GM18507 (cell line): ENCODE results near the gene FANCB.

ENCODE experiments used
- DNase-seq: peaks from one replicate; pipeline ENCODE4 v3.0.0; 2011; ENCODE audit warnings: low read depth; ENCODE audit not compliant: insufficient read length; ENCODE audit errors: extremely low spot score
- FAIRE-seq: peaks from 2 replicates; lab custom pipeline; 2011; peaks lifted over from hg19 to GRCh38; lab: Jason Lieb, UNC

Gene FANCB

DNA sequence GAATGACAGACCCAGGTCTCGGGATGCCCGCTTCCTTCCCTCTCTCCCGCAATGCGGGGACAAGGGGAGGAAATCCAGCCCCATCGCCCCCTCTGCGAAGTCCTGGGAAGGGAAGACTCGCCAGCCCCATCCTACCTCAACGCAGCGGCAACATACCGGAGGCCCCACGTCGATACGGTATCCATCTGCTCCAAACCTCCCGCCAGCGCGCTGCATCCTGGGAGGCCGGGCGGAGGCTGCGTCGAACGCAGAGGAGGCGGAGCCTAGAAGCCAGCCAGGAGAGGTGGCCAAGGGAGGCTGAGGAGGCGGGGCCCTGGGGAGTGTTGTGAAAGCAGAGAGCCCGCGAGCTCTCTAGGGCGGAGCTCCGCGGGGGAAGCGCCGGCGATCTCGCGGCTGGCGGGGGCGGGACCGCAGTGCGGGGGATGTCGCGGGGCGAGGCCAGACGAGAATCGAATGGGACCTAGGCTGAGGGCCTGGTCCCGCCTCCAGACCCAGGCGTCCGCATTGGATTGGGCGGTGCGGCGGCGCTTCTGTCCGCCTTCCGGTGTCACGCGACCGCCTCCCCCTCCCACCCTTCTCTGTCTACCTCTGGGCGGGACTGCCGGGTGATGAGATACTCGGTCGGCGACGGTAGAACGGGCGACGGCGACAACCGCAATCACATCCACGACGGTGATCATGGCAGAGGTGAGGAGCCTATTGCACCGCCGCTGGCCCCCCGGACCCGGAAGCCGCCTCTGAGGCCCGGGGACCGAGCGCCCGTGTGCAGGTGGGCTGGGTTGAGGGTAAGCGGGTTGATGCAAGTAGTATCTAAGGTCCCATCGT lies at the start of gene FANCB, which contains the start of gene MOSPD2:
Gene FANCB (minus strand): TSS at position 219 of the 825 bp plus-strand sequence. CDS start 7,559 bp downstream, outside the sequence.
Gene MOSPD2 (plus strand): TSS at position 571 of the 825 bp plus-strand sequence. CDS start 108 bp downstream, at position 679.
- DNase-seq (peak; percentile 76), FAIRE-seq (peak; percentile 100)

DNA sequence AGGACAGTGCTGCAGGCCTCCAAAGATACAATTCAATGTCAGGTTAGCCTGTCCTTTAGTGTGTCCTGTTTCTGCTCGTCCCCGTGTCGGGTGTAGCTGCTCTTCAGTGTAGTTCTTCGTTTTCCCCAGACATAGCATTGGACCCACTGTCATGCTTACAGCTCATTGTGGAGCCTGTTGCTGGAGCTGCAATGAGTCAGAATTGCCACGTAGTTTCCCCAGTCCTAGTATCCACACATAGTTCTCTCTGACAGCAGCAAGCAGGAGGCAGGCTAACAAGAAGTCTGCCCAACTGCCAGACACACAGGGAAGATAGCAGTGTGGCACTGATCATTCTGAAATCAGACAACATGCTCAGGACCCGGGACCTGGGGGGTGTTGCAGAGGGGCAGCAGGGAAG lies 49.6 kb upstream of the FANCB start:
- DNase-seq (no peak), FAIRE-seq (no peak)

GRCh38 chrX:14920196-14920595 lies 47.3 kb upstream of the FANCB start:
- FAIRE-seq (no peak), DNase-seq (no peak)

- FAIRE-seq: no peak
- DNase-seq: no peak
Observed at GRCh38 chrX:14919407-14919806, 46.5 kb upstream of the FANCB start.

GRCh38 chrX:14916017-14916674 lies 43.3 kb upstream of the FANCB start:
- no peak for DNase-seq
- FAIRE-seq: no peak

DNA sequence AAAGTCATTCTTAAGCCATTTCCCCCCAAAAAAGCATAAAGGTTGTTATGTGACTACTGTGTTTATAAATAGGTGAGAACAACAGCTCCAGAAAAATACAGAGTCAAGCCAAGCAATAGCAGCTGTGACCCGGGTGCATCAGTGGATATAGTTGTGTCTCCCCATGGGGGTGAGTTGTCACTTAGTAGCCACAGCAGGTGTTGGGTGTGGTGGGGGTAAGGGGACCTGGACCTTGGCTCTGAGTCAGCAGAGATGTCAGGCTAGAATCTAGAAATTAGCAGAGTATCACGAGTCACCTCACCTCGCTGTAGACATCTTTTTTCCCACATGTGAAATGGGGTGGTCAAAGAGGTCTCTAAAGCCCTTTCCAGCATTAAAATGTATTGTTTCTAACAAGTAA lies 42.7 kb upstream of the FANCB start:
- no peak for FAIRE-seq
- no peak for DNase-seq

GRCh38 chrX:14913241-14913640 lies 40.4 kb upstream of the FANCB start:
- DNase-seq (no peak), FAIRE-seq (no peak)

GRCh38 chrX:14903891-14904290 lies 31.0 kb upstream of the FANCB start:
- FAIRE-seq: no peak
- no peak for DNase-seq

DNA sequence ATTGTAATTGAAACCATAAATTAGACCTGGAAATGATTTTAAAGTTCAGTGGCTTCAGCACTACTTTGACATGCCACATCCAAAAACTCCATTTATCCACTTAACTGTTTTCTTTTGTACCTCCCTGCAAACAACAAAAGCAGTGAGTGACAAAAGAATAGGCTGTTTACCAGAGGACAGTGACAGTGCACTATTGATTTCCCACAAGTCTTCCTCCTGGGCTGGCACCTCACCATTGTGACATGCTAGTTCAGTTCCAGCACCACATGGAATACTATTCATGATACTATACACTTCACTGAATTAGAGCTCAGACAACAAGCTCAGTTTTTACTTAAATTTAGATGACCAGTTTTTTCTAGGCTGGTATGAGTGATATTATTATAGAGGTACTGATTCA lies 29.7 kb upstream of the FANCB start:
- DNase-seq (no peak), FAIRE-seq (no peak)

DNA sequence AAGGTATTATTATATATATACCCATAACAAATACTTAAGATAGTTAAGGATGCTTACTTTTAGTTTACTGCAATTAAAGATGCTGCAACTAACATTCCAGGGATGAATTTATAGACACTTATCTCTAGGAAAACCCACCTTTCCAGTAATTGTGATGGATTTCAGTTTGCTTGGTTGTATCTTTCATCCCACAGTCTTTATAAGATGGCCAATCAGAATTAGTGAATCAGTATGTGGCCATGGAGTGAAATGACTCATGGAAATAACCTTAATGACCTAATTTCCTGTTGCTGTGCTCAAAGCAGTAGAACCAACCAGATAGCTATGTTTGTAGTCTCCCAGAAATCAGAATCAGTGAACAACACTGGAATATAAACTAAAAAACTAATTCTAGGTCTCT lies 26.7 kb upstream of the FANCB start:
- FAIRE-seq (no peak), DNase-seq (no peak)

DNA sequence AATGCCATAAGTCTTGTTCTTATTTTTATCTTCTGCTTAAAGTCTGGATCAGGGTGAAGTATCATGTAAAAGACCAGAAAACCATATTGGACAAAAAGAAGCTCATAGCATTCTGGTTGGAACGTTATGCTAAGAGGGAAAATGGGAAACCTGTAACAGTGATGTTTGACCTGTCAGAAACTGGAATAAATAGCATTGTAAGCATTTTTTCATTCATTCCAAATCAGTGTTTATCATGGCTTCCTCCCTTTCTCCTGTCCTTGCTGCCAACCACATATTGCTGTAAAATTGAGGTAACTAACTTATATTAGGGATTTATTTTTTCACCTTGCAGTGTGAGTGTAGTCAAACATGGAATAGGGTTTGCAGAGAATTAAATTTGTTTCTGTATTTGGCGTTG lies 24.2 kb upstream of the FANCB start:
- no peak for FAIRE-seq
- DNase-seq: no peak

GRCh38 chrX:14896273-14896672 lies 23.4 kb upstream of the FANCB start:
- FAIRE-seq (peak; percentile 67), DNase-seq (no peak)

DNA sequence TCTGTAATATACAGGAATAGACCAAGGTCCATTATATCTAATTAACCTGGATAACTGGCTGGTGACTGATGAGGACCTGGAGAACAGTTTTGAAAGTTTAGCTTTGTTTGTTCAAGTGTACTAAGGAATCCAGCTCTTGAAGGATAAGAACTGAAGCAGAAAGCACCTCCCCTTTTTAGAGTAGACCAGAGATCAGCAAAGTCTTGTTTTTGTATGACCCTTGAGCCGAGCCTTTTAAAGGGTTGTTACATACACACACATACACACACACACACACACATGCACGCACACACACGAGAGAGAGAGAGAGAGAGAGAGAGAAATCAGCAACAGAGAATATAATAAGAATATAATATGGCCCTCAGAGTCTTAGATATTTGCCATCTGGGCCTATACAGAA lies 13.4 kb upstream of the FANCB start:
- peak; percentile 5 for FAIRE-seq
- no peak for DNase-seq

DNA sequence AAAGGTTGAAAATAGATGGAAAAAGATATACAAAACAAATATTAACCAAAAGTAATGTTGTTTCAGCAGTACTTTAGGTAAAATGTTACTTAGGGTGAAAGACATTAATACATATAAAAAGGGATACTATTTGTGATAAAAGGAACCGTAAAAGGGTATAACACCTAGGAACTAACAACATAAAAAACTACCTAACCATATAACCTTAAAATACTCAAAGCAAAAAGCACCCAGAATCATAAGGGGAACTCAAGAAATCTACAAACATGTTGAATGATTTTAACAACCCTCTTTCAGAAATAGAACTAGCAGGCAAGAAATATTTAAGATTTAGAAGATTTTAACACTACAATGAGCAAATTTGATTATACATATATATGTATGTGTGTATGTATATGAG lies 11.8 kb upstream of the FANCB start:
- no peak for DNase-seq
- FAIRE-seq: no peak

DNA sequence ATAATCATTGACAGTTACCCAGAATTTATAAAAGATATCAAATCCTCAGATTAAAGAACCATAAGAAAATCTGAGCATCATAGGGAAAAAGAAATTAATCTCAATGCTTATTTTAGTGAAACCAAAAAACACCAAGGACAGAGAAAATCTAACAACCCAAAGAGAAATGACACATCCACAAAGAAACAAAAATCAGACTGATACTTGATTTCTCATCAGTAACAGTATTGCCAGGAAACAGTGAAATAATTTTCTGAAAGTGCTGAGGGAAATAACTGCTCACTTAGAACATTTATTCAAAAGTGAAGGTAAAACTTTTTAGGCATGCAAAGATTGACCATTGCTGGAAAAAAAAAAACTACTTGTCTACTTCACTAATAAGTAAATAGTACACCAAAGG lies 11.0 kb upstream of the FANCB start:
- FAIRE-seq: no peak
- no peak for DNase-seq

GRCh38 chrX:14875624-14876023 lies 2.8 kb upstream of the FANCB start:
- FAIRE-seq (no peak), DNase-seq (no peak)

DNA sequence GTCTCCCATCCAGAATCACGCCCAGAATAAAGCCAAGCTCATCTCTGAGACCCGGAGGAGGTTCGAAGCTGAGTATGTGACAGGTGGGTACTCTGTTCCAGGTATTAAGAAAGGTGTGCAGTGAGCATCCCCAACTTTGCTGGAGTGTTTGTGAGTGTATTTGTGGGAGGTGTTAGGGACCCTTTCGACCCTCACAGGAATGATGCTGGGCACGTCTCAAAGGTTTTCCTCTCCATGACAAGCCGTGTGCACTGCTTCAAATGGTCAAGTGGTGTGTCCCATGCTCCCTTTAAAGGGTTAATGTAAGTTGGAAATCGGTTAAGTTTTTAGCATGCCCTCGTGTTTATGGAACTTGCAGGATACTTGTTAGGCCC lies 794 bp upstream of the FANCB start:
- DNase-seq (no peak), FAIRE-seq (no peak)

DNA sequence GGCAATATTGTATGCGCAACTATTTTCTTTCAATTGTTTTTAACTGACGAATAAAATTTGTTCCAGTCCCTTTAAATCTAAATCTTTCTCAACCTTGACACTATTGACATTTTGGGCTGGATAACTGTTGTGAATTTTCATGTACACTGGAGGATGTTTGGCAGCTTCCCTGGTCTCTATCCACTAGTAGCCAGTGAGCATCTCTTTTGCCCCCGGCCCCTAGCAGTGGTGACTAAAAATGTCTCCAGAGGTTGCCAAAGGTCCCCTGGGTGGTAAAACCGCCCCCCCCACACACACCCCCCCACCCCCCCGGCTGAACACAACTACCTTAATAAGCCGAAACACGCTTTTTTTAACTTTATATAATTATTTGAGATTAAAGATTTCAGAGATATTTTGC lies 514 bp downstream of the FANCB start:
- DNase-seq (no peak), FAIRE-seq (no peak)

GRCh38 chrX:14871767-14872166 lies 1.1 kb downstream of the FANCB start:
- no peak for DNase-seq
- FAIRE-seq: no peak

- FAIRE-seq: no peak
- DNase-seq: no peak
Observed at GRCh38 chrX:14865201-14865600, 7.7 kb downstream of the FANCB start.

DNA sequence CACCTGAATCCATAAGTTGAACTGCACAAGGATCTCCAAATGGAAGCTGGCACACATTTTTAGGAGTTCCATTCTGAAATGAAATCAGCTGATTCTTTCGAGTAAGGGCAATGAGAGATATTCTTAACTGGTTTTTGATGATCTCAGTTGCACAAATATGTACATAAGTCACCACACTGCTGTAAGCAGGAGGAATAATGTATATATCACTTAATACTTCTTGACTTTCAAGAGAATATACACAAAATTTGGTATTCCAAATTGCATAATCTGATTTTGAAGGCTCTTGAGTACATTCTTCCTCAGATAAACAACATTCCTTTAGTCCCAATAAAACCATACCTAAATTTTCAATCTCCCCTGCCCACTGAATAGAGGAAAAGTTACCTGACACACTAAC lies 8.2 kb downstream of the FANCB start:
- FAIRE-seq: no peak

More for the DNA sequence above, 8.2 kb downstream of the FANCB start:
- DNase-seq: no peak
